Retinal pigment epithelial cell (primary cell): ENCODE measurements around the gene MEA1.

ENCODE experiments used
- DNase-seq: peaks from one replicate; pipeline ENCODE4 v3.0.0-alpha.2; 2010; ENCODE audit warnings: low read depth
- H3K4me3 ChIP-seq: 2 replicates; pipeline ENCODE4 v1.5.1; 2011; ENCODE audit warnings: mild to moderate bottlenecking, low read length, control low read depth, moderate library complexity
- TF ChIP-seq, protein P1 (sequence below): conservative IDR thresholded peaks from 2 replicates; pipeline ENCODE4 v1.5.1; 2011; ENCODE audit warnings: low read depth, low read length, control low read depth, inconsistent platforms

Gene MEA1

DNA sequence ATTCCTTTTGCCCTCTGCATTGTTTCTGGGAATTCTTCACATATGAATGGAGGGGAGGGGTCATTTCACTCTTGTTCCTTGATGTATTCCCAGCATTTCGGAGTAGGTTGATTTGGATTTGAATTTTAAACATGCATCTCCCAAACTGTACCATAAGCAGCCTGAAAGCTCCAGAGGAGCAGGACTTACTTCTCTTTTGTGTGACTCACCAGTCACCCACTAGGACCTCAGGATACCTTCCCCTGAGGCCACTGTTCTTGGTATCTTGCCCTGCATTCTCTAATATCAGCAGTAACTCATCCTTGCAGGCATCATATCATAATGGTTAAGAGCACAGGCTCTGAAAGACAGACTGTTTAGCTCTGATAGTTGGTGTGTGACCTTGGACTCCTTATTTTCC, 44.8 kb upstream of the MEA1 start:
- H3K4me3 ChIP-seq: peak overlapping the region; percentile 99
- no peak for DNase-seq
- TF ChIP-seq, protein P1, sequence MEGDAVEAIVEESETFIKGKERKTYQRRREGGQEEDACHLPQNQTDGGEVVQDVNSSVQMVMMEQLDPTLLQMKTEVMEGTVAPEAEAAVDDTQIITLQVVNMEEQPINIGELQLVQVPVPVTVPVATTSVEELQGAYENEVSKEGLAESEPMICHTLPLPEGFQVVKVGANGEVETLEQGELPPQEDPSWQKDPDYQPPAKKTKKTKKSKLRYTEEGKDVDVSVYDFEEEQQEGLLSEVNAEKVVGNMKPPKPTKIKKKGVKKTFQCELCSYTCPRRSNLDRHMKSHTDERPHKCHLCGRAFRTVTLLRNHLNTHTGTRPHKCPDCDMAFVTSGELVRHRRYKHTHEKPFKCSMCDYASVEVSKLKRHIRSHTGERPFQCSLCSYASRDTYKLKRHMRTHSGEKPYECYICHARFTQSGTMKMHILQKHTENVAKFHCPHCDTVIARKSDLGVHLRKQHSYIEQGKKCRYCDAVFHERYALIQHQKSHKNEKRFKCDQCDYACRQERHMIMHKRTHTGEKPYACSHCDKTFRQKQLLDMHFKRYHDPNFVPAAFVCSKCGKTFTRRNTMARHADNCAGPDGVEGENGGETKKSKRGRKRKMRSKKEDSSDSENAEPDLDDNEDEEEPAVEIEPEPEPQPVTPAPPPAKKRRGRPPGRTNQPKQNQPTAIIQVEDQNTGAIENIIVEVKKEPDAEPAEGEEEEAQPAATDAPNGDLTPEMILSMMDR: no peak

DNA sequence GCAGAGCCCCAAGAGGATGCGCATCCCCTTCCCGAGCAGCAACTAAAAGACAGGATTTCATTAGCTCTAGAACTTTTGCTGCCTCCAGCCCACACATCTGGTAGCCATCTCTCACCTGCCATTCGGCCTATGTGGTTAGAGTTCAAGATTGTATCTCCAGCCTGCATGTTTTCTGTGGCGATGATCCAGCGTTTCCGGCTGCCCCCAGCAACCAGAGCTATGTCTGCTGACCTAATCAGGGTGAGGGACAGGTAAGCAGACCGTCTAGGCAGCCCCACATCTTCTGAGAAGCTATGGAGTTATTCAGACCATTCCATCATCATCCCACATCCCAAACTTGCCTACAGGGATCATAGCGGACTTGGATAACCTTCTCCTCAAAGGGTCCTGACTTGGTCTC, 42.2 kb upstream of the MEA1 start:
- H3K4me3 ChIP-seq: no peak overlapping the region
- TF ChIP-seq, protein P1: no peak
- DNase-seq: no peak

DNA sequence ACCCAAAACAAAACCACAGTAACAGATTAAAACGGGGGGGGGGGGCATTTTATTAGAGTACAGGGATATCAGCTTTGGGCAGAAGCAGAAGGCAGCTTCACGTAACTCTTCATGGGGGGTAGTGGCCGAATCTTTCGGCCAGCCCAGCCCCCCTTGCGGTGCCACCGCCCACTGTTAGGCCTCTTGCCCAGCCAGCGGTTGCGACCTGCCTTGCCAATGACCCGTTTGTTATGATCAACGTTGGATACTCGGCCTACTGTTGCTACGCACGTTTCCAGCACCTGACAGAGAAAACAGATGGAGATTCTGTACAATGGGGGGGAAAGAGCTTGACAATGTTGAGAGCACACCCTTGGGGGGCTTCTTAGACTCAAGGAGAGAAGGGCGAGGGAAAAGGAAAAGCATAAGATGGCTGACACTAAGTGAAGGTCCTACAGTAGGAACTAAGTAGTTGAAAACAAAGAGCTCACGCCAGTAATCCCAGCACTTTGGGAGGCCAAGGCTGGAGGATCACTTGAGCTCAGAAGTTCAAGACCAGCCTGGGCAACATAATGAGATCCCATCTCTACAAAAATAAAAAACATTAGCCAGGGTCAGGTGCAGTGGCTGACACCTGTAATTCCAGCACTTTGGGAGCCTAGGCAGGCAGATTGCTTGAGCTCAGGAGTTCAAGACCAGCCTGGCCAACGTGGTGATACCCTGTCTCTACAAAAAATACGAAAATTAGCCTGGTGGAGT, 40.6 kb upstream of the MEA1 start:
- peak overlapping the region; percentile 82 for H3K4me3 ChIP-seq
- DNase-seq: no peak
- TF ChIP-seq, protein P1: no peak

- peak within 1 kb of the TSS; percentile 82 for H3K4me3 ChIP-seq
- peak; percentile 74 for DNase-seq
- TF ChIP-seq, protein P1: no peak
Measured at GRCh38 chr6:43053545-43054205, 39.9 kb upstream of the MEA1 start, which contains the start of gene CUL7. Gene CUL7 (minus strand): TSS chr6:43053851. CDS start chr6:43052788, 1,063 bp downstream.

DNA sequence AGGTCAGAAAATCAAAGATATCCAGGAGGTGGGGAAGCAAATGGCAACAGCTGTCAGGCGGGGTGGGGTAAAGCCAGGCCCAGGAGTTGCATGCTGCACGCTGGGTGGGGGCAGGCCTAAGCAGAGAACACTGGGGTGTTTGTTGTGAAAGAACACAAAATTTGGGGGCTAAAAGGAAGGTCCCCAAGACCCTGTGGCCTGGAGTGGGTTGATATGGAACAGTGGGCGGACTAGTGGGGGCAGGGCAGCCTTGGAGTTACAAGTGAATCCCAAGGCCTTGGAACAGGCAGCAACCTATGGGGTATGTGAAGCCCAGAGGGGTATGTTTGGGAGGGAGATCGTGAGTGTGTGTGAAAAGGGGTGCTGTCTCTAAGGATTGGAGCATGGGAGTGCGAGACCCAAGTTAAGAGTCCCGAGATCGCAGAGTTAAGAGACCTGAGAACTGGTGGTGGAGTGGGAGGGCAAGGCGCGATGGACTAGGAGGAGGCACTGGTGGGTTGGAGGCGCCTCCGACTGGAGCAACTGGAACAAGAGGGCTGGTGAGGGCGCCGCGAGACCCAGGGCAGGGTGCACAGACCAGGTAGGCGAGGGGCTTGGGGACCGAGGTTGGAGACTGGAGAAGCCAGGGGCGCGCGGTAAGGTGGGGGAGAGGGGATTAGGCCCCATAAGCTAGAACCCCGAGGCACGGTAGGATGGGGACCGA, 39.2 kb upstream of the MEA1 start:
- DNase-seq: no peak
- TF ChIP-seq, protein P1: no peak
- H3K4me3 ChIP-seq: peak overlapping the region; percentile 82

DNA sequence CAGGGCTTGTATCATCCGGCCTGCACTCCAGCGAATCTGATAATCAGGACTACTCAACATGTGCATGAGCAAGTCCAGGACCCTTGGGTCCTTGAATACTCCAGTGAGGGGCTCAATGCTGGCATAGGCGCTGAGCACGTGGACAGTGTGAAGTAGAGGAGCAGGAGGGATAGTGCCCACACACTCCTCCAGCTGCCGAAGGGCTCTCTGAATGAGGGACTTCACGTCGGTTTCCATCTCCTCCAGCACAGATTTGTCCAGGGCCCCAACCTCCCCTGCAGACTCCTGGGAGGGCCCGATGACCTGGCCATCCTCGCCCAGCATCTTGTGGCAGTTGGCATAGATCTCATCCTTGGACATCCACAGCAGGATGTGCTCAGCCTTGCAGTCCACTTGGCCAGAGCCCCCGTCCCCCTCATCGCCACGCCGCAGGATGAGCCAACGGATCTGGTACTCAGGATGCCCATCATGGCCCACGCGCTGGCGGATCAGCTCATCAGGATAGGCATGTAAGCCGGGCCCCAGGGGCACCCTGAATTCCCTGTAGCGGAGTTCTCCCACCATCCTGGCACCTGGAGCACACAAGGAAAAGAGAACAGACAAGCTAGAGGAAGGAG, 38.6 kb upstream of the MEA1 start:
- H3K4me3 ChIP-seq: peak overlapping the region; percentile 82
- TF ChIP-seq, protein P1: no peak
- no peak for DNase-seq
